IPS-18a (cell line): Measurements from ENCODE around the gene FOXL3.
"Not testable (repeated sequence)": the region's sequence is repeated elsewhere in the genome, so short reads cannot be mapped to it uniquely, and the experiment has no call there.

ENCODE experiments used
- H3K27ac ChIP-seq: one replicate; pipeline ENCODE4 v1.5.1; 2013; ENCODE audit warnings: low read length
- H3K27me3 ChIP-seq: one replicate; pipeline ENCODE4 v1.6.1; 2013; ENCODE audit warnings: mild to moderate bottlenecking, low read length; ENCODE audit not compliant: control insufficient read depth, insufficient read depth
- H3K36me3 ChIP-seq: one replicate; pipeline ENCODE4 v1.6.1; 2013; ENCODE audit warnings: low read depth, low read length; ENCODE audit not compliant: control insufficient read depth
- H3K4me1 ChIP-seq: one replicate; pipeline ENCODE4 v1.6.1; 2013; ENCODE audit warnings: low read depth, low read length; ENCODE audit not compliant: control insufficient read depth
- H3K4me3 ChIP-seq: one replicate; pipeline ENCODE4 v1.5.1; 2013; ENCODE audit warnings: low read length
- H3K9ac ChIP-seq: one replicate; pipeline ENCODE4 v1.6.1; 2013; ENCODE audit warnings: mild to moderate bottlenecking, low read length, moderate library complexity
- H3K9me3 ChIP-seq: one replicate; pipeline ENCODE4 v1.6.1; 2013; ENCODE audit warnings: low read depth, low read length; ENCODE audit not compliant: control insufficient read depth

The FOXL3 gene

DNA sequence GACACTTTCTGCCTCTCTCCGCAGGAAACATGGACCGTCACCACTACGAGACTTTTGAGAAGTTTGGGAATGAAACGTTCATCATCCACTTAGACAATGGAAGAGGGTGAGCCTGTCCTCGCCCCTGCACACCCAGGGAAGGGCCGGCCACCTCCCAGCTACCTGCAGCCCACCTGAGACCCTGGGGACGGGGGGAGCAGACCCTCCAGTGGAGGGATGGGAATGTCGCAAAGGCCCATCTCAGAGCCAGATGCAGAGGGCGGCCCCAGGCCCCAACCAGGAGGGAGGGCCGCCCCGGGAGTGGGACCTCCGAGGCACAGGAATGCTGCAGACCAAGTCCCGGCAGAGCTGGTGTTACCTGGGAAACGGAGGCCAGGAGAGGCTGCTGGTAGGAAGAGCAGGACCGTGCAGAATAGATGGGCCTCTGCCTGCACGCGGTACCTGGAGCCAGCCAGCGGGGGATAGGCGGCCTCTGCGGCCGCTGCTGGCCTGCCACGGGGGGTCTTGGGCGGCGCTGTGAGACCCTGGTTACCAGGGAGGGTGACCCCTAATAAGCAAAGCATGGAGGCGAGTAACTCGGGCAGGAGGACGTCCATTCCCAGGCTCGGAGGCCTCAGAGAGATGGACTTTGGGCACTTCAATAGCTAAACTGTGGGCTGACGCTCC, 32.9 kb upstream of the FOXL3 start:
- no peaks in the 10 kb centered on the region for H3K4me1 ChIP-seq
- no peaks in the 10 kb centered on the region for H3K27me3 ChIP-seq
- H3K27ac ChIP-seq = no peak overlapping the region
- H3K9ac ChIP-seq = no peak overlapping the region
- no peak overlapping the region for H3K4me3 ChIP-seq
- H3K36me3 ChIP-seq = peaks cover 12% of the 10 kb centered on the region
- peaks cover 16% of the 10 kb centered on the region for H3K9me3 ChIP-seq

DNA sequence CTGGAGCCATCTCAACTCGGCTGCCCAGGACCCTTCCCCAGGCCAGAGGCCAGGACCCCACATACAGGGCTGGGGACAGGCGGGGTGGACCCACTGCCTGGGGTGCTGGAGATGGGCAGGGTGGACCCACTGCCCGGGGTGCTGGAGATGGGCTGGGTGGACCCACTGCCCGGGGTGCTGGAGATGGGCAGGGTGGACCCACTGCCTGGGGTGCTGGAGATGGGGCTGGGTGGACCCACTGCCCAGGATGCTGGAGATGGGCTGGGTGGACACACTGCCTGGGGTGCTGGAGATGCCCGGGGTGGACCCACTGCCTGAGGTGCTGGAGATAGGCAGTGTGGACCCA, 32.4 kb upstream of the FOXL3 start:
- H3K9me3 ChIP-seq = peaks cover 21% of the 10 kb centered on the region
- no peak overlapping the region for H3K27ac ChIP-seq
- no peaks in the 10 kb centered on the region for H3K4me1 ChIP-seq
- peaks cover 12% of the 10 kb centered on the region for H3K36me3 ChIP-seq
- H3K27me3 ChIP-seq = no peaks in the 10 kb centered on the region
- H3K9ac ChIP-seq = no peak overlapping the region
- H3K4me3 ChIP-seq = no peak overlapping the region

DNA sequence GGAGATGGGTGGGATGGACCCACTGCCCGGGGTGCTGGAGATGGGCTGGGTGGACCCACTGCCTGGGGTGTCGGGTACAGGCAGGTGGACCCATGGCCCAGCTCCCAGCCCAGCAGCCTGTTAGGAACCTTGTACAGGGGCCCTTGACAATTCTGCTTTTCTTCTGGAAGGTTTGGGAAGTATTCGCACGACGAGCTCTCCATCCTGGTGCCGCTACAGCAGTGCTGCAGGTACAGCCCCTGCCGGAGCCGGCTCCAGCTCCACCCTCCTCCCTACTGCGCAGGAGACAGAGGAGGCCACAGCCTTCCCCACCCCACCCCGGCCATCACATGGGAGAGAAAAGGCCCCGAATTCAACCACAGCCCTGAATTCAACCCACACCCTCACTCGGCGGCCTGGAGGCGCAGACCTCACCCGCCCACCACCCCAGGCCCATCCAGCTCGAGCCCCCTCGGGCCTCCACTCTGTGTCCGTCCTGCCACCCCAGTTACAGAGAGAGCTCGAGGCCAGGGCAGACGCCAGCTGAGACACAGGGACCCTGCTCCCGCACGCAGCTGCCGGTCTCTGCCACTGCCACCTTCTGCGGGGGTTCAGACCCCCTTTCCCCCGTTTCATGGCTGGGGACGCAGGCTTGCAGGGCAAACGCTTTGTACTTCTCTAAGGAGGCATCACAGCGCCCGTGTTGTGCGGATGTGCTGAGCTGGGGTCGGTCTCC, 31.3 kb upstream of the FOXL3 start:
- H3K9ac ChIP-seq = no peak overlapping the region
- H3K4me1 ChIP-seq = no peaks in the 10 kb centered on the region
- H3K9me3 ChIP-seq = peaks cover 21% of the 10 kb centered on the region
- H3K27me3 ChIP-seq = no peaks in the 10 kb centered on the region
- no peak overlapping the region for H3K27ac ChIP-seq
- no peak overlapping the region for H3K4me3 ChIP-seq
- H3K36me3 ChIP-seq = peaks cover 12% of the 10 kb centered on the region

DNA sequence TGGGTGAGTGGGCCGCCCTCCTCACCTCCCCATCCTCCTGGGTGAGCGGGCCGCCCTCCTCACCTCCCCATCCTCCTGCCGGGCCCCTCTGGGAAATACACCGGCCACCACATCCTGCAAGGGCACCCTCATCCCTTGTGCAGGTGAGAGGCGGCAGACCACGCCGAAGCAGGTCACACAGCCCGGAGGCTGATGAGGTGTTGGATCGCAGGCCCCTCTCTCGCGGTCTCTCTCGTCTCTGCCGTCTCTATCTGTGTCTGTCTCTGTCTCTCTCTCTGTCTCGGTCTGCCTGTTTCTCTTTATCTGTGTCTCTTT, 30.8 kb upstream of the FOXL3 start:
- Histone ChIP-seq H3K9me3 (peaks cover 21% of the 10 kb centered on the region), H3K27me3 (no peaks in the 10 kb centered on the region), H3K36me3 (peaks cover 12% of the 10 kb centered on the region), H3K4me3 (no peak overlapping the region), H3K4me1 (no peaks in the 10 kb centered on the region), H3K9ac (no peak overlapping the region), H3K27ac (no peak overlapping the region)

DNA sequence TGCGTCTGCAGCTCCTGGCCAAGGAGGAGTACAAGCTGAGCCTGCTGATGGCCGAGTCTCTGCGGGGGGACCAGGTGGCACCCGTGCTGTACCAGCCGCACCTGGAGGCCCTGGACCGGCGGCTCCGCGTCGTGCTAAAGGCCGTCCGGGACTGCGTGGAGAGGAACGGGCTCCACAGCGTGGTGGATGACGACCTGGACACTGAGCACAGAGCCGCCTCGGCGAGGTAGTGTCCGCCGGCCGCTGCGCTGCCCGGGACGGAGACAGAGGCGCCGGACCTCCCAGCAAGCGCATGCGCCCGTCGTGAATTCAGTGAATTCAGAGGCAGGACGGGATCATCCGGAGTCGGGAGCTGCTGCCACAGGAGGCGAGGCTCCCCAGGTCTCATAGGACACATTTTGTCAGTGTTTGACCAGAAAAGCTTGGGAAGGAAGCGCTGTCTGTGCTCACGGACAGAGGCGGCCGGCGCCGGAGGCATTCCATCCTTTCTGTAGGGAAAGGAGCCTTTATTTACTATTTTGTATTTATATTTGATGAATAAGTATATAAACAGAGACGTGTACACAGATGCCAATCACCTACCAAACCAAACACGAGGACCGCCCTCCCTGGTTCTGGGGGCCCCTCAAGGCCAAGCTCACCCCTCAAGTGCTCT, 30.1 kb upstream of the FOXL3 start:
- Histone ChIP-seq H3K36me3 (peaks cover 12% of the 10 kb centered on the region), H3K9me3 (peaks cover 21% of the 10 kb centered on the region), H3K9ac (no peak overlapping the region), H3K4me3 (no peak overlapping the region), H3K27ac (no peak overlapping the region), H3K4me1 (no peaks in the 10 kb centered on the region), H3K27me3 (no peaks in the 10 kb centered on the region)

DNA sequence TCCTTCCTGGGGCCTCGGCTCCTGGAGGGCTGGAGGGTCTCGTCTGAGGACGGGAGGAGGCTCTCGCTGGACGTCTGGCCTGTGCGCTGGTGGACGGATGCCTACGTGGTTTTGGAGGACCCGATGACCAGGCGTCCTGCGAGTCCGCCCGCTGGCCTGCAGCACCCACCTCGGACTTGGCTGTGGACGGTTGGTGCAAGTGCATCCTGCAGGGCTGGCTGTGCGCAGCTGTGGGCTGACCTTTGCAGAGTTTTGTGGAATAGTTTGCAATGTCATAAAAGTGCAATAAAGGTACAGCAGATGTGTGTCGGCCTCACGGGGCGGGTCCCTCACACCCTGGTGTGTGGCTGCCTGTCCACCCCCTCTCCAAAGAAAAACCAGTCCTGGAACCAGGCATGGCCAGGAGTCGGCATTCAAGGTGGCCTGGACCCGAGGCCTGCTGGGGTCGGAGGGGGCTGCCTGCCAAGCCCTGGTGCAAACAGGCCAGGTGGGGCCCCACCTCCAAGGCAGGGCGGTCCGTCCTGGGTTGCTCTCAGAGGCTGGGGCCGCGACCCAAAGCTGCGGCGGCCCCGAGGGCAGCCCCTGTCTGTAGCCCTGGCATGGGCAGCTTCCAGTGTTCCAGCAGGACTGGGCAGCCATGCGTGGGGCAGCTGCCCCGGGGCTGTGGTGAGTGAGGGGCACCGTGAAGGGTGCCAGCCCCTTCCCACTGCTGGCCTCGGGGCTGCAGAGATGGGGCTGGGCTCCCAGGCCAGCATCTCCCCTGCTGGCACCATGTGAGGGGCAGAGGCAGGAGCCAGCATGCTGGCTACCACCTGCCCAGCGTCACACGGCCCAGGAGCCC, 29.3 kb upstream of the FOXL3 start:
- Histone ChIP-seq H3K36me3 (peaks cover 12% of the 10 kb centered on the region), H3K27me3 (no peaks in the 10 kb centered on the region), H3K27ac (no peak overlapping the region), H3K4me1 (no peaks in the 10 kb centered on the region), H3K9ac (no peak overlapping the region), H3K4me3 (no peak overlapping the region), H3K9me3 (peaks cover 21% of the 10 kb centered on the region)

DNA sequence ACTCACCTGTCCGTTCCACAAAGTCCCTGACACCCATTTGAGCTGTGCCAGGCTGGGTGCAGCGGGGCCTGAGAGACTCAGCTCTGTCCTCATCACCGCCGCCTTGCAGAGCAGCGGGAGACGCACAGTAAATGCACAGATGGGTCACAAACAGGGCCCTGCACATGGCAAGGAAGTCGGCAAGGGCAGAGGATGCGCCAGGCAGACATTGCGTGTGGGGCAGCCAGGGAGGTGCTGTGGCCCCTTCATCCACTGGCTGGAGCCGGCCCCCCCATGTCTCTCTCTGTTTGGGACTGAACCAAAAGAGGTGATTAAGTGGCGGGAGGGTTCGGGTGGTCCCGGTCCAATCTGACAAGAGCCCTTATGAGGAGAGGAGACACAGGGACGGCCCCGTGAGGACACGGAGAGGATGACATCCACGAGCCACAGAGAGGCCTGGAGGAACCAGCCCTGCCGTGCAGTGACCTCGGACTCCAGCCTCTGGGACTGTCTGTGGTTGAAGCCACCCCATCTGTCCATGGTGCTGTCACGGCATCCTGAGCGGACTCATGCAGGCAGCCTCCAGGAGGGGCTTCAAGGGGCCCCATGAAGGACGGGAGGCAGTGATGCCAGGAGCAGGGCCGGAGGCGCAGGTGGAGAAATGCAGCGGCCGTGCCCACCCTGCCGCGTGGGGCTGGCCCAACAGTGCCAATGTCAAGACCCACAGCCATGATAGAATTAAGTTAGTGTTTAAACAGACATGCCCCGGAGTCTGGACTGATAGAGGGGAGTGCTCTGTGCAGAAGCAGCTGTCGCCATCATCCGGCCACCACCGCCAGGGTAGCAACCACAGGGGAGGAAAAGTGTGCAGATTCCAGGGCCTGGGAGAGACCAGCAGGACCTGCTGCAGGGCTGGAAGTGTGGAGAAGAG, 28.4 kb upstream of the FOXL3 start:
- peak overlapping the region; percentile 9 for H3K4me3 ChIP-seq

DNA sequence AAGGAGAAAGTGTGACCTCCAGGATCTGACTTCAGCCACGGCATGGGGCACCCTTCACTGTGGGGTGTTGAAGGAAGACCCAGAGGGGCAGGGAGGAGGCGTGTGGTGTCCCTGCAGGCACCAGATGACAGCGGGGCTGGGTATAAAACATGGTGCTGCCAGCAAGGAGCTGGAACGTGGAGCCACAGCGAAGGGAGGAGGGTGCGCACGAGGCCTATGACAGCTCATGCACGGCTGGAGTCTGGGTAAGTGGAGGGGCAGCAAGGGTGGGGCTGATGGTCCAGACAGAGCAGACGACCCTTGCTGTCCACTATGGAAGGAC, 27.8 kb upstream of the FOXL3 start:
- H3K9ac ChIP-seq = no peak overlapping the region
- no peaks in the 10 kb centered on the region for H3K27me3 ChIP-seq
- H3K4me3 ChIP-seq = peak overlapping the region; percentile 9
- no peak overlapping the region for H3K27ac ChIP-seq
- H3K36me3 ChIP-seq = peaks cover 12% of the 10 kb centered on the region
- H3K4me1 ChIP-seq = no peaks in the 10 kb centered on the region
- peaks cover 21% of the 10 kb centered on the region for H3K9me3 ChIP-seq

More for the DNA sequence above, 28.4 kb upstream of the FOXL3 start:
- H3K9ac ChIP-seq = no peak overlapping the region
- H3K27ac ChIP-seq = no peak overlapping the region
- H3K4me1 ChIP-seq = no peaks in the 10 kb centered on the region
- no peaks in the 10 kb centered on the region for H3K27me3 ChIP-seq
- H3K36me3 ChIP-seq = peaks cover 12% of the 10 kb centered on the region
- H3K9me3 ChIP-seq = peaks cover 21% of the 10 kb centered on the region

DNA sequence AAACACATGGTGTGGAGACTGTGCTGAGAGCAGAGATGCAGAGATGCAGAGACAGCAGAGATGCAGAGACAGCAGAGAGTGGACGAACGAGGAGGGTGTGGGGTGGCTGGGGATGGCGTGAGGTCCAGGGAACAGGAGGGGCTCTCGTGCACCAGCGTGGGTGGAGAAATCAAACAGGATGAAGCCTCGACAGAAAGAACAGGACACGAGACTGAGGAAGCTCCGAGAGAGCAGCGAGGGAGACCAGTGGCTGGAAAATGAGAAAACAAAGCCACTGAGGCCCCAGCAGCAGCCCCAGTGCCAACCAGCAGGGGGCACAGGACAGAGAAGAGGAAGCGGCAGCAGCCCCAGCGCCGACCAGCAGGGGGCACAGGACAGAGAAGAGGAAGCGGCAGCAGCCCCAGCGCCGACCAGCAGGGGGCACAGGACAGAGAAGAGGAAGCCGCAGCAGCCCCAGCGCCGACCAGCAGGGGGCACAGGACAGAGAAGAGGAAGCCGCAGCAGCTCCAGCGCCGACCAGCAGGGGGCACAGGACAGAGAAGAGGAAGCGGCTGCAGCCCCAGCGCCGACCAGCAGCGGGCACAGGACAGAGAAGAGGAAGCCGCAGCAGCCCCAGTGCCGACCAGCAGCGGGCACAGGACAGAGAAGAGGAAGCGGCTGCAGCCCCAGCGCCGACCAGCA, 27.2 kb upstream of the FOXL3 start:
- H3K27me3 ChIP-seq, H3K27ac ChIP-seq, H3K9ac ChIP-seq, H3K4me1 ChIP-seq: not testable (repeated sequence)
- H3K9me3 ChIP-seq = peaks cover 21% of the 10 kb centered on the region
- peaks cover 12% of the 10 kb centered on the region for H3K36me3 ChIP-seq
- H3K4me3 ChIP-seq = peak overlapping the region; percentile 9

DNA sequence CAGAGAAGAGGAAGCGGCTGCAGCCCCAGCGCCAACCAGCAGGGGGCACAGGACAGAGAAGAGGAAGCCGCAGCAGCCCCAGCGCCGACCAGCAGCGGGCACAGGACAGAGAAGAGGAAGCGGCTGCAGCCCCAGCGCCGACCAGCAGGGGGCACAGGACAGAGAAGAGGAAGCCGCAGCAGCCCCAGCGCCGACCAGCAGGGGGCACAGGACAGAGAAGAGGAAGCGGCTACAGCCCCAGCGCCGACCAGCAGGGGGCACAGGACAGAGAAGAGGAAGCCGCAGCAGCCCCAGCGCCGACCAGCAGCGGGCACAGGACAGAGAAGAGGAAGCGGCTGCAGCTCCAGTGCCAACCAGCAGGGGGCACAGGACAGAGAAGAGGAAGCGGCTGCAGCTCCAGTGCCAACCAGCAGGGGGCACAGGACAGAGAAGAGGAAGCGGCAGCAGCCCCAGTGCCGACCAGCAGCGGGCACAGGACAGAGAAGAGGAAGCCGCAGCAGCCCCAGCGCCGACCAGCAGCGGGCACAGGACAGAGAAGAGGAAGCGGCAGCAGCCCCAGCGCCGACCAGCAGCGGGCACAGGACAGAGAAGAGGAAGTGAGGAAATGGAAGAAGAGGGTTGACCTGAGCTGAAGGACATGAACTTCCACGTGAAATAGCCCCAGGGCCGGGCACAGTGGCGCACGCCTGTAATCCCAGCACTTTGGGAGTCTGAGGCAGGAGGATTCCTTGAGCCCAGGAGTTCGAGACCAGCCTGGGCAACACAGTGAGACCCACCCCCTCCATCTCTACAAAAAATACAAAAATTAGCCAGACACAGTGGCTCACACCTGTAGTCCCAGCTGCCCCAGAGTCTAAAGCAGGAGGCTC, 26.3 kb upstream of the FOXL3 start:
- H3K9me3 ChIP-seq = peaks cover 21% of the 10 kb centered on the region
- H3K27me3 ChIP-seq, H3K4me3 ChIP-seq: not testable (repeated sequence)

More for the DNA sequence above, 26.3 kb upstream of the FOXL3 start:
- not testable (repeated sequence) for H3K36me3 ChIP-seq, H3K4me1 ChIP-seq, H3K9ac ChIP-seq, H3K27ac ChIP-seq
